MCF 10A (cell line): ENCODE results near the gene SYT1. TPM values are rescaled to one million over a fixed set of nuclear protein-coding genes. Genes with fewer than 3 reads are reported as not detected.
A peak's percentile ranks its signal among the peaks of the same experiment; 100 is the strongest.

ENCODE experiments used
- BruUV-seq: library from RNA; stranded (reverse); fragments of 400-500 nt; replicated peaks from 2 replicates; lab custom pipeline; 2021; lab: Mats Ljungman, UMichigan
- CTCF ChIA-PET: fragments of 300-600 bp; sonication (Branson Sonifier 250); formaldehyde crosslinking; extraction: SDS; loops from one replicate; lab custom pipeline; 2021; ENCODE audit warnings: antibody characterized with exemption, inconsistent platforms; lab: Yijun Ruan, JAX
- POLR2A ChIA-PET: fragments of 300-600, 350-650 bp; sonication (Branson Sonifier 250); formaldehyde crosslinking; extraction: SDS; loops from one replicate; lab custom pipeline; 2020; ENCODE audit warnings: antibody characterized with exemption, inconsistent platforms; lab: Yijun Ruan, JAX
- DNase-seq: peaks from one replicate; pipeline ENCODE4 v3.0.0-alpha.2; 2018; ENCODE audit not compliant: unreplicated experiment
- H3K27ac Mint-ChIP-seq: one replicate; pipeline ENCODE4 v1.8.0; 2022; ENCODE audit warnings: mild to moderate bottlenecking, low read depth, mixed read lengths; ENCODE audit not compliant: unreplicated experiment
- H3K27me3 Mint-ChIP-seq: one replicate; pipeline ENCODE4 v1.8.0; 2022; ENCODE audit warnings: mixed read lengths; ENCODE audit not compliant: insufficient read depth, unreplicated experiment
- H3K36me3 Mint-ChIP-seq: one replicate; pipeline ENCODE4 v1.8.0; 2022; ENCODE audit warnings: mild to moderate bottlenecking, moderate library complexity, mixed read lengths; ENCODE audit not compliant: insufficient read depth, unreplicated experiment
- H3K4me1 Mint-ChIP-seq: one replicate; pipeline ENCODE4 v1.8.0; 2022; ENCODE audit warnings: mixed read lengths; ENCODE audit not compliant: insufficient read depth, unreplicated experiment
- H3K4me3 Mint-ChIP-seq: one replicate; pipeline ENCODE4 v1.8.0; 2022; ENCODE audit warnings: mild to moderate bottlenecking, moderate library complexity, mixed read lengths; ENCODE audit not compliant: unreplicated experiment
- H3K9me3 Mint-ChIP-seq: one replicate; pipeline ENCODE4 v1.8.0; 2022; ENCODE audit warnings: mixed read lengths; ENCODE audit not compliant: unreplicated experiment
- CTCF ChIP-seq: fragments of 200-600 bp; IDR thresholded peaks from one replicate; pipeline ENCODE4 v1.8.0; 2022; ENCODE audit warnings: antibody characterized with exemption, mild to moderate bottlenecking; ENCODE audit not compliant: unreplicated experiment
- intact Hi-C: fragments of 100-400 bp; cut with micrococcal nuclease; formaldehyde crosslinking; loops from 2 replicates; pipeline ENCODE4 v1.14.1; 2022
- total RNA-seq: library from RNA; stranded (reverse); gene quantifications from 2 replicates; pipeline ENCODE4 v1.2.3, GENCODE V29; 2022

The SYT1 gene
- total RNA-seq, 1 experiment from 2014 or later = 7.4 TPM

GRCh38 chr12:79020106-79020505, 155.5 kb downstream of the SYT1 start:
- peaks cover 10% of the 10 kb centered on the region for H3K9me3 Mint-ChIP-seq
- no peaks in the 10 kb centered on the region for H3K27me3 Mint-ChIP-seq
- TF ChIP-seq CTCF = no peak
- BruUV-seq = no TSS peak
- H3K4me3 Mint-ChIP-seq = no peak overlapping the region
- peak; percentile 15 for DNase-seq
- no peaks in the 10 kb centered on the region for H3K36me3 Mint-ChIP-seq
- ChIA-PET POLR2A (no interaction called here), CTCF (interaction anchor here (0.9 to 1.5 kb wide), 4 partner anchors 12 to 839 kb away, joined by 3 to 5 read pairs (median 4); no protein-coding TSS in a partner anchor)
- H3K27ac Mint-ChIP-seq = no peak overlapping the region
- H3K4me1 Mint-ChIP-seq = peaks cover 9% of the 10 kb centered on the region
- intact Hi-C loops = no loop called here

GRCh38 chr12:79021021-79021420, 156.4 kb downstream of the SYT1 start:
- BruUV-seq = no TSS peak
- H3K9me3 Mint-ChIP-seq = peaks cover 10% of the 10 kb centered on the region
- H3K4me3 Mint-ChIP-seq = no peak overlapping the region
- intact Hi-C loops = no loop called here
- no peak for TF ChIP-seq CTCF
- ChIA-PET POLR2A (no interaction called here), CTCF (interaction anchor here (0.9 to 1.5 kb wide), 4 partner anchors 11 to 840 kb away, joined by 3 to 5 read pairs (median 4); no protein-coding TSS in a partner anchor)
- H3K4me1 Mint-ChIP-seq = peaks cover 9% of the 10 kb centered on the region
- DNase-seq = no peak
- H3K27ac Mint-ChIP-seq = no peak overlapping the region
- H3K27me3 Mint-ChIP-seq = no peaks in the 10 kb centered on the region
- no peaks in the 10 kb centered on the region for H3K36me3 Mint-ChIP-seq

- ChIA-PET CTCF (interaction anchor here (0.6 to 1.5 kb wide), 3 partner anchors 462 to 1408 kb away, joined by 3 read pairs; no protein-coding TSS in a partner anchor), POLR2A (no interaction called here)
- TF ChIP-seq CTCF = no peak
- H3K4me3 Mint-ChIP-seq = no peak overlapping the region
- H3K4me1 Mint-ChIP-seq = peaks cover 9% of the 10 kb centered on the region
- no TSS peak for BruUV-seq
- no peaks in the 10 kb centered on the region for H3K36me3 Mint-ChIP-seq
- DNase-seq = no peak
- intact Hi-C loops = no loop called here
- no peaks in the 10 kb centered on the region for H3K27me3 Mint-ChIP-seq
- H3K9me3 Mint-ChIP-seq = no peaks in the 10 kb centered on the region
- H3K27ac Mint-ChIP-seq = no peak overlapping the region
These were observed 158.7 kb downstream of the SYT1 start for GRCh38 chr12:79023261-79023660.

- H3K27me3 Mint-ChIP-seq = no peaks in the 10 kb centered on the region
- POLR2A ChIA-PET = interaction anchor here (0.7 kb wide), 1 partner anchor 91 kb away, joined by 3 read pairs; no protein-coding TSS in a partner anchor
These were observed 159.2 kb downstream of the SYT1 start for GRCh38 chr12:79023784-79024183.

More at GRCh38 chr12:79023784-79024183, 159.2 kb downstream of the SYT1 start:
- intact Hi-C loops = no loop called here
- H3K4me3 Mint-ChIP-seq = no peak overlapping the region
- CTCF ChIA-PET = interaction anchor here (0.6 to 1.5 kb wide), 3 partner anchors 461 to 1409 kb away, joined by 3 read pairs; no protein-coding TSS in a partner anchor
- H3K4me1 Mint-ChIP-seq = peaks cover 9% of the 10 kb centered on the region
- no peak overlapping the region for H3K27ac Mint-ChIP-seq
- H3K9me3 Mint-ChIP-seq = no peaks in the 10 kb centered on the region
- TF ChIP-seq CTCF = no peak
- no TSS peak for BruUV-seq
- no peaks in the 10 kb centered on the region for H3K36me3 Mint-ChIP-seq
- no peak for DNase-seq
